Endothelial cell of umbilical vein (primary cell): ENCODE measurements around the gene ACAP2. TPM values are rescaled to one million over a fixed set of nuclear protein-coding genes. Genes with fewer than 3 reads are reported as not detected.

Experiments used
- BruUV-seq: library from RNA; stranded (reverse); fragments of 400-500 nt; replicated peaks from 2 replicates; lab custom pipeline; 2021; lab: Mats Ljungman, UMichigan
- CTCF ChIA-PET: fragments of 300-600, 350-600 bp; sonication (Branson Sonifier 250); formaldehyde crosslinking; loops from one replicate; lab custom pipeline; 2021; ENCODE audit warnings: antibody characterized with exemption, inconsistent platforms; lab: Charles Lee
- POLR2A ChIA-PET: fragments of 300-600, 350-600 bp; sonication (Branson Sonifier 250); formaldehyde crosslinking; loops from one replicate; lab custom pipeline; 2021; ENCODE audit warnings: antibody characterized with exemption, inconsistent platforms; lab: Charles Lee
- DNase-seq: peaks from one replicate; pipeline ENCODE4 v3.0.0-alpha.2; 2011; ENCODE audit warnings: low read depth, low spot score
- FAIRE-seq: peaks from 2 replicates; lab custom pipeline; 2011; peaks lifted over from hg19 to GRCh38; lab: Jason Lieb, UNC
- H2AFZ ChIP-seq: 2 replicates; pipeline ENCODE4 v1.6.0; 2012; ENCODE audit warnings: low read depth, low read length, control low read depth, inconsistent platforms
- H3K27ac ChIP-seq: 2 replicates; pipeline ENCODE4 v1.5.1; 2011; ENCODE audit warnings: low read depth, mild to moderate bottlenecking, control low read depth, low read length, moderate library complexity; ENCODE audit not compliant: insufficient read depth
- H3K27me3 ChIP-seq, 2 experiments: 2 replicates each; pipeline versions ENCODE4 v1.6.0 to v1.6.1; 2011; ENCODE audit warnings: low read length in 2 of 2, mixed read lengths in 1 of 2; ENCODE audit not compliant: control insufficient read depth in 2 of 2, insufficient read depth in 2 of 2
- H3K36me3 ChIP-seq, 2 experiments: 2 replicates in 1 of 2; 3 replicates in 1 of 2; pipeline ENCODE4 v1.5.1; 2011; ENCODE audit warnings: low read length in 2 of 2, mild to moderate bottlenecking in 1 of 2, moderate library complexity in 1 of 2; ENCODE audit not compliant: control insufficient read depth in 2 of 2, insufficient read depth in 2 of 2; ENCODE audit errors: extremely low read depth in 1 of 2
- H3K4me1 ChIP-seq: 3 replicates; pipeline ENCODE4 v1.5.1; 2011; ENCODE audit warnings: mild to moderate bottlenecking, low read length; ENCODE audit not compliant: control insufficient read depth, insufficient read depth; ENCODE audit errors: extremely low read depth
- H3K4me2 ChIP-seq: 2 replicates; pipeline ENCODE4 v1.6.1; 2011; ENCODE audit warnings: low read length, control low read depth, mixed read lengths; ENCODE audit not compliant: insufficient read depth
- H3K4me3 ChIP-seq, 3 experiments: fragments of 200-600 bp in 1 of 3; sonication (generic), shearing (Covaris generic) in 1 of 3; replicated peaks in 1 of 3; 2 replicates each; pipeline ENCODE4 v1.5.1; 2011 to 2016; ENCODE audit warnings: control low read depth in 3 of 3, low read length in 3 of 3, mild to moderate bottlenecking in 2 of 3, inconsistent platforms in 1 of 3, low read depth in 1 of 3, moderate library complexity in 1 of 3; ENCODE audit not compliant: insufficient read depth in 1 of 3
- H3K79me2 ChIP-seq: 2 replicates; pipeline ENCODE4 v1.6.0; 2012; ENCODE audit warnings: low read length, inconsistent platforms; ENCODE audit not compliant: control insufficient read depth, insufficient read depth
- H3K9ac ChIP-seq: replicated peaks from 2 replicates; pipeline ENCODE3; 2011; ENCODE audit warnings: low read length, control low read depth; ENCODE audit not compliant: insufficient read depth; ENCODE audit errors: extremely low read depth
- H3K9me1 ChIP-seq: replicated peaks from 3 replicates; pipeline ENCODE4 v1.6.0; 2011; ENCODE audit warnings: mild to moderate bottlenecking, low read length; ENCODE audit not compliant: control insufficient read depth, insufficient read depth; ENCODE audit errors: extremely low read depth
- H3K9me3 ChIP-seq: replicated peaks from 2 replicates; pipeline ENCODE4 v1.5.1; 2012; ENCODE audit warnings: low read length, inconsistent platforms; ENCODE audit not compliant: control insufficient read depth, insufficient read depth
- H4K20me1 ChIP-seq: replicated peaks from 2 replicates; pipeline ENCODE3; 2011; ENCODE audit warnings: mild to moderate bottlenecking, low read length; ENCODE audit not compliant: control insufficient read depth, insufficient read depth; ENCODE audit errors: extremely low read depth
- EZH2 ChIP-seq: IDR thresholded peaks from 2 replicates; pipeline ENCODE4 v1.6.1; 2012; ENCODE audit warnings: borderline replicate concordance, low read depth, mild to moderate bottlenecking, moderate library complexity, low read length, inconsistent platforms; ENCODE audit not compliant: severe bottlenecking
- FOS ChIP-seq: IDR thresholded peaks from 2 replicates; pipeline ENCODE4 v1.6.1; 2011; ENCODE audit warnings: mild to moderate bottlenecking, low read length, moderate library complexity, borderline replicate concordance; ENCODE audit not compliant: insufficient read depth
- GATA2 ChIP-seq: IDR thresholded peaks from 2 replicates; pipeline ENCODE4 v1.7.0; 2011; ENCODE audit warnings: low read depth, mild to moderate bottlenecking, moderate library complexity, mixed read lengths, low read length; ENCODE audit not compliant: insufficient read length, insufficient read depth
- JUN ChIP-seq: IDR thresholded peaks from 2 replicates; pipeline ENCODE4 v1.6.1; 2011; ENCODE audit warnings: borderline replicate concordance, low read depth; ENCODE audit not compliant: insufficient read length, insufficient read depth
- MYC ChIP-seq: IDR thresholded peaks from one replicate; pipeline ENCODE4 v1.6.1; 2011; ENCODE audit warnings: mild to moderate bottlenecking, low read depth, low read length
- POLR2A ChIP-seq: IDR thresholded peaks from 2 replicates; pipeline ENCODE4 v1.6.1; 2012; ENCODE audit warnings: low read depth, mild to moderate bottlenecking, control low read depth, low read length
- POLR2AphosphoS5 ChIP-seq: IDR thresholded peaks from 2 replicates; pipeline ENCODE4 v1.6.1; 2012; ENCODE audit warnings: low read depth, mild to moderate bottlenecking, control low read depth, low read length, moderate library complexity; ENCODE audit not compliant: insufficient read depth
- dilution Hi-C: fragments of 300-500 bp; cut with MboI; formaldehyde crosslinking; loops from one replicate; pipeline ENCODE4 v1.15.0; 2019; ENCODE audit warnings: low sequenced_read_pairs; ENCODE audit not compliant: extremely low pct_ligation_motif_present
- intact Hi-C: fragments of 100-400 bp; cut with micrococcal nuclease; formaldehyde crosslinking; loops from one replicate; pipeline ENCODE4 v1.10.0; 2022
- polyA plus RNA-seq, 4 experiments: library from polyadenylated mRNA; depleted of rRNA in 3 of 4; stranded (reverse) in 3 of 4; unstranded in 1 of 4; fragments of >200 nt; gene quantifications; 2 replicates each; pipeline versions ENCODE4 v1.2.1 to v1.2.3, GENCODE V29; 2011 to 2012; ENCODE audit warnings: missing spikeins in 1 of 4
- total RNA-seq: library from RNA; stranded (reverse); gene quantifications from 2 replicates; pipeline ENCODE4 v1.2.3, GENCODE V29; 2021
- TF ChIP-seq, protein P1 (sequence below): IDR thresholded peaks from 2 replicates; pipeline ENCODE4 v1.6.1; 2011; ENCODE audit not compliant: insufficient read depth, insufficient read length
- TF ChIP-seq, protein P2 (sequence below), 2 donors: IDR thresholded peaks; 1 replicate in 1 of 2; 2 replicates in 1 of 2; pipeline ENCODE4 v1.5.1; 2011; ENCODE audit warnings: low read length in 2 of 2, mild to moderate bottlenecking in 2 of 2, moderate library complexity in 2 of 2, control low read depth in 1 of 2, inconsistent platforms in 1 of 2, low read depth in 1 of 2; ENCODE audit not compliant: insufficient read depth in 1 of 2; ENCODE audit errors: extremely low read depth in 1 of 2

The ACAP2 gene
- total and polyA plus RNA-seq, 2 donors (not counting 3 experiments of a cell fraction or from before 2014, with no cell fraction given): 13.6 to 36.9 TPM

DNA sequence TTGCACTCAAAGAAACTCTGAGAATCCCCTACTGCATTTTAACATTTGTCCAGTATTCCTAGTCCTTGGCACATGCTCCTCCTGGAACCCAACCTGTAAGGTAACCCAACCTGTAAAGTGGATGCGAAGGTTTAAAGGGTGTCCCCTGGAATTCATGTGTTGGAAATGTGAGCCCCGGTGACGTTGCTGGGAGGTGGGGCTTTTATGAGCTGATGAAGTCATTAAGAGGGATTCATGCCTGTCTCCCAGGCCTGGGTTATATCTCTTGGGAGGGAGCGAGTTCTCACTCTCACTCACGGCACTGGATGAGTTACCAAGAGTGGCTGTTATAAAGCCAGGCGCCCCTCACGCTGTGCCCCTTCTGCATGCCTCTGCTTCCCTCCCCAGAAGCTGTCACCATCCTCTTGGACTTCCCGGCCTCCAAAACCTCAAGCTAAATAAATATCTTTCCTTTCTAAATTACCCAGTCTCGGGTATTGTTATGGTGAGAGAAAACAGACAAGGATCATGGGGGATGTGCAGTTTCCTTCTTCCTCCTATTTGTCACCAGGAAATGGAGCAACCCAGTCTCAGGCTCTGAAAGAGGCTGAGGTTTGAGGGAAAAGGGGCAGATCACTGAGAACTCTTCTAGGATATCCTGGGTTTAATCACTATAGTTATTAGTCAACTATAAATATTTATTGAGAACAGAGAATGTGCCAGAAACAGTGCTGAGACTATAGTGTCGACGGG, 179.5 kb downstream of the ACAP2 start:
- dilution Hi-C loops: no loop called here

More for the DNA sequence above, 179.5 kb downstream of the ACAP2 start:
- Histone ChIP-seq H3K27me3 (no peaks in the 10 kb centered on the region), H3K4me3 (no peak overlapping the region), H3K36me3 (peaks cover 0 to 8% of the 10 kb centered on the region in 2 experiments), H3K27ac (peak overlapping the region; percentile 45), H3K9me3 (no peaks in the 10 kb centered on the region), H3K79me2 (peaks cover 64% of the 10 kb centered on the region), H2AFZ (no peak overlapping the region), H3K4me1 (peaks cover 50% of the 10 kb centered on the region), H3K9ac (no peak overlapping the region), H3K4me2 (no peak overlapping the region), H4K20me1 (no peaks in the 10 kb centered on the region), H3K9me1 (no peaks in the 10 kb centered on the region)
- ChIA-PET CTCF (interaction anchor here (1.5 to 3.9 kb wide), 5 partner anchors 7 to 623 kb away, joined by 3 to 46 read pairs (median 4); partner anchors contain the start of genes LSG1 and XXYLT1), POLR2A (interaction anchor here (1.0 kb wide), 1 partner anchor 569 kb away, joined by 3 read pairs; no protein-coding TSS in a partner anchor)
- intact Hi-C loops: loop anchor here (5.0 kb wide), 1 partner anchor 381 kb away; no protein-coding TSS in a partner anchor
- peak; percentile 39 for DNase-seq
- peak; percentile 67 for FAIRE-seq
- TF ChIP-seq MYC (no peak), EZH2 (no peak), POLR2A (no peak), FOS (no peak), JUN (no peak), GATA2 (no peak), POLR2AphosphoS5 (no peak)
- TF ChIP-seq, protein P1, sequence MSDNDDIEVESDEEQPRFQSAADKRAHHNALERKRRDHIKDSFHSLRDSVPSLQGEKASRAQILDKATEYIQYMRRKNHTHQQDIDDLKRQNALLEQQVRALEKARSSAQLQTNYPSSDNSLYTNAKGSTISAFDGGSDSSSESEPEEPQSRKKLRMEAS: no peak
- TF ChIP-seq, protein P2, sequence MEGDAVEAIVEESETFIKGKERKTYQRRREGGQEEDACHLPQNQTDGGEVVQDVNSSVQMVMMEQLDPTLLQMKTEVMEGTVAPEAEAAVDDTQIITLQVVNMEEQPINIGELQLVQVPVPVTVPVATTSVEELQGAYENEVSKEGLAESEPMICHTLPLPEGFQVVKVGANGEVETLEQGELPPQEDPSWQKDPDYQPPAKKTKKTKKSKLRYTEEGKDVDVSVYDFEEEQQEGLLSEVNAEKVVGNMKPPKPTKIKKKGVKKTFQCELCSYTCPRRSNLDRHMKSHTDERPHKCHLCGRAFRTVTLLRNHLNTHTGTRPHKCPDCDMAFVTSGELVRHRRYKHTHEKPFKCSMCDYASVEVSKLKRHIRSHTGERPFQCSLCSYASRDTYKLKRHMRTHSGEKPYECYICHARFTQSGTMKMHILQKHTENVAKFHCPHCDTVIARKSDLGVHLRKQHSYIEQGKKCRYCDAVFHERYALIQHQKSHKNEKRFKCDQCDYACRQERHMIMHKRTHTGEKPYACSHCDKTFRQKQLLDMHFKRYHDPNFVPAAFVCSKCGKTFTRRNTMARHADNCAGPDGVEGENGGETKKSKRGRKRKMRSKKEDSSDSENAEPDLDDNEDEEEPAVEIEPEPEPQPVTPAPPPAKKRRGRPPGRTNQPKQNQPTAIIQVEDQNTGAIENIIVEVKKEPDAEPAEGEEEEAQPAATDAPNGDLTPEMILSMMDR (IDR thresholded peaks at IDR 0.05; ENCODE audit: extremely low read depth in 1 of 2, insufficient read depth in 1 of 2, low read depth in 1 of 2, low read length in 2 of 2): no peak
- no TSS peak for BruUV-seq
